ENCODE results near the gene UBE2G1. TPM values are rescaled to one million over a fixed set of nuclear protein-coding genes. Genes with fewer than 3 reads are reported as not detected.

Gene UBE2G1
- total RNA-seq, 1 donor: 39.3 TPM

DNA sequence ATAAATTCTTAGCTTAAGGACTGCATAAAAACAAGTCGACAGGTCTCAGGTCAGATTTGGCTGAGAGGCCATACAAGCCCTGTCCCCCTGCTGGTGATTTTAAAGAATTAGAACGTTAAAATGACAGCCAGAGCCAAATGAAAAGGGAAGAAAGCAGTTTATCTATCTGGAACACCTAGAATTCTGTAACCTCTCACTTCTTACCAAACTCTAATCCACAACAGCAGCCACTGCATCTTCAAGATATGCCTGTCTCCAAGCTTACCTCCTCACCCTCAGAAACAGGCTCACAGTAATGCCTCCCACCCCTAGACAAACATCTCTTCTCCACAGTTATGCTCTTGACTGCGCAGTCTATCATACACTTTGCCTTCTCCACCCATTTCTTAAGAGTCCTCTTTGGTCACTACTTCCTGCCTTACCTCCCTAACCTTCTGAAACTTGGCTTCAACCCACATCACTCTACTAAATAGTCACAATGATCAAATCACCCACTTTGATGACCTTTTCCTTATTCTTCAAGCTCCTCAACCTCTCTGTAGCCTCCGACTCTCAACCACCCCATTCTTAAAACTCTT lies 116.9 kb downstream of the UBE2G1 start:
- no peak overlapping the region for H3K4me3 ChIP-seq (ENCODE audit: low read depth, low read length)
- DNase-seq (ENCODE audit: low read depth): peak; percentile 68
- TF ChIP-seq, protein P1, sequence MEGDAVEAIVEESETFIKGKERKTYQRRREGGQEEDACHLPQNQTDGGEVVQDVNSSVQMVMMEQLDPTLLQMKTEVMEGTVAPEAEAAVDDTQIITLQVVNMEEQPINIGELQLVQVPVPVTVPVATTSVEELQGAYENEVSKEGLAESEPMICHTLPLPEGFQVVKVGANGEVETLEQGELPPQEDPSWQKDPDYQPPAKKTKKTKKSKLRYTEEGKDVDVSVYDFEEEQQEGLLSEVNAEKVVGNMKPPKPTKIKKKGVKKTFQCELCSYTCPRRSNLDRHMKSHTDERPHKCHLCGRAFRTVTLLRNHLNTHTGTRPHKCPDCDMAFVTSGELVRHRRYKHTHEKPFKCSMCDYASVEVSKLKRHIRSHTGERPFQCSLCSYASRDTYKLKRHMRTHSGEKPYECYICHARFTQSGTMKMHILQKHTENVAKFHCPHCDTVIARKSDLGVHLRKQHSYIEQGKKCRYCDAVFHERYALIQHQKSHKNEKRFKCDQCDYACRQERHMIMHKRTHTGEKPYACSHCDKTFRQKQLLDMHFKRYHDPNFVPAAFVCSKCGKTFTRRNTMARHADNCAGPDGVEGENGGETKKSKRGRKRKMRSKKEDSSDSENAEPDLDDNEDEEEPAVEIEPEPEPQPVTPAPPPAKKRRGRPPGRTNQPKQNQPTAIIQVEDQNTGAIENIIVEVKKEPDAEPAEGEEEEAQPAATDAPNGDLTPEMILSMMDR (IDR thresholded peaks at IDR 0.05; ENCODE audit: insufficient read depth, low read length): peak; percentile 64

DNA sequence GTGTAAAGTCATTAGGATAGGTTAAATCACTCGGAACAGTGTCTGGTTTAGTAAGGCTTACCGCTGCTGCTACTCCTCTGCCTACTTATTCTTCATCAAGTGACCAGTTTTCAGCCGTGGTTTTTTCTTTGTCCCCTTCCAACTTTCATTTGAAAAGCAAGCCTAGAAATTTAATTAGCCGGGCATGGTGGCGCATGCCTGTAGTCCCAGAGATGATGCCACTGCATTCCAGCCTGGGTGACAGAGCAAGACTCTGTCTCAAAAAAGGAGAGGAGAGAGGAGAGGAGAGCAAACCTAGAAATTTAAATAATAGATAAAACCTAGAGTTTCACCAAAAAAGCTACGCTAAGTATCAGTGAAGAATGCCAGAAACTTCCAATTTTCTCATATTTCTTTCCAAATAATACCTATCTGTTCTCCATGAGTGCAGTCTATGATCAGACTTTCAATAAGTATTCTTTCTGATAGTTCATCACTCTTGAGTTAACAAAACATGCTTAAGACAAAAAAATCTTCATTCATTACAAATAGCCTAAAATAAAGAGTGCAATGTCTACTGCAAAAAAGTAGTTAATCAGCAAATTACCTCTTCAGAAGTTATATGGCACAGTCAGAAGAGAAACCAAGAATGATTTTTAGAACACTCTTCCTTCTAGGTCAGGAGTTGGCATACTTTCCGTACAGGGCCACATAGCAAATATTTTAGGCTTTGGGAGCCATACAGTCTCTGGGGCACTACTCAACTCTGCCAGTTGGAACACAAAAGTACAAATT lies 117.8 kb downstream of the UBE2G1 start:
- TF ChIP-seq, protein P1 (IDR thresholded peaks at IDR 0.05; ENCODE audit: insufficient read depth, low read length): no peak
- DNase-seq (ENCODE audit: low read depth): no peak
- no peak overlapping the region for H3K4me3 ChIP-seq (ENCODE audit: low read depth, low read length)

DNA sequence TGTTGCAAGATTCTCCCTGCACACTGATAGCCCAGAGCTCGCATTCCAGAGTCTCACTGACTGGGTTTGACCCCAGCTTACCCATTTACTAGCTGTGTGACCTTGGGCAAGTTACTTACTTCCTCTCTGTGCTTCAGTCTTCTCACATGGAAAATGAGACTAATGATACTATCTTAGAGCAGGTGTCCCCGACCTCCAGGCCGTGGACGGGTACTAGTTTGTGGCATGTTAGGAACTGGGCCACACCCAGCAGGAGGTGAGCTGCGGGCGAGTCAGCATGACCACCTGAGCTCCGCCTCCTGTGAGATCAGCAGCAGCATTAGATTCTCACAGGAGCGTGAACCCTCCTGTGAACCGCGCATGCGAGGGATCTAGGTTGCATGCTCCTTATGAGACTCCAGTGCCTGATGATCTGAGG lies 118.5 kb downstream of the UBE2G1 start:
- TF ChIP-seq, protein P1 (IDR thresholded peaks at IDR 0.05; ENCODE audit: insufficient read depth, low read length): no peak
- no peak for DNase-seq (ENCODE audit: low read depth)
- no peak overlapping the region for H3K4me3 ChIP-seq (ENCODE audit: low read depth, low read length)

DNA sequence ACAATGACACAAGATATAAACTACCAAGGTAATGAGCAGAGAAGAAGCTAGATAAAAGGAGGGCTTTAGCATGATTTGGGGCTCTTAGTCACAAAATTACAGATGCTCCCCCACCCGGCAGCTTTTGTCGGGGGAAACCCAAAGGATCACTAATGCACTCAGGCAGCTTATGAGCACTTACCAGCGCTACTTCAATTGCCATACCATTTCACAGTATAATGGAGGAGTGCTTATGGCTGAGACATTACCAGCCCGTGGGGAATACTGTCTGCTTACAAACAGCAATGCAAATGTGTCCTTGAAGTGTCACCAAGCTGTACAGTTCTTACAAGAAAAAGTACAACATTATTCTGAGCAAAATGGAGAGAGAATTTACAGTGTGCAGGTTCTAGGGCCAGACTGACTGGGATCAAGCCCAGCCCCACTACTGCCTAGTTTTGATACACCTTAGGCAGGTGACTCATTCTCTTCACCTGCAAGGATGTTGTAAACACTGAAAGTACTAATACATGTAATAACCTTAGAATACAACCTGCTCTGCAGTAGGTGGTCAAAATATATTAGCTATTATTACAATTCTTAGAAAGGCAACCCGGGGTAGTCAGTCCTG lies 119.0 kb downstream of the UBE2G1 start:
- DNase-seq (ENCODE audit: low read depth): no peak
- TF ChIP-seq, protein P1 (IDR thresholded peaks at IDR 0.05; ENCODE audit: insufficient read depth, low read length): no peak
- no peak overlapping the region for H3K4me3 ChIP-seq (ENCODE audit: low read depth, low read length)

DNA sequence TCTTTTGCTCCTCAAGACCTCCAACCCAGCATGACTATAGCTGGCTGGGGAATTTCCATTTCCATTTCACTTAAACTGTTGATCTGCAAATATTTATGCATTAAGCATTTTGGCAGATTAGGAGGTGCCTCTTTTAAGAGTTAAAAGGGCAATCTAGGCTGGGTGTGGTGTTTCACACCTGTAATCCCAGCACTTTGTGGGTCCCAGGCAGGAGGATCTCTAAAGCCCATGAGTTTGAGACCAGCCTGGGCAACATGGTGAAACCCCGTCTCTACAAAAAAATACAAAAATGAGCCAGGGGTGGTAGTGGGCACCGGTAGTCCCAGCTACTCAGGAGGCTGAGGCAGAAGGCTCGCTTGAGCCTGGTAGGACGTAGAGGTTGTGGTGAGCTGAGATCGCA lies 119.8 kb downstream of the UBE2G1 start:
- DNase-seq (ENCODE audit: low read depth): no peak
- TF ChIP-seq, protein P1 (IDR thresholded peaks at IDR 0.05; ENCODE audit: insufficient read depth, low read length): no peak
- H3K4me3 ChIP-seq (ENCODE audit: low read depth, low read length): no peak overlapping the region

DNA sequence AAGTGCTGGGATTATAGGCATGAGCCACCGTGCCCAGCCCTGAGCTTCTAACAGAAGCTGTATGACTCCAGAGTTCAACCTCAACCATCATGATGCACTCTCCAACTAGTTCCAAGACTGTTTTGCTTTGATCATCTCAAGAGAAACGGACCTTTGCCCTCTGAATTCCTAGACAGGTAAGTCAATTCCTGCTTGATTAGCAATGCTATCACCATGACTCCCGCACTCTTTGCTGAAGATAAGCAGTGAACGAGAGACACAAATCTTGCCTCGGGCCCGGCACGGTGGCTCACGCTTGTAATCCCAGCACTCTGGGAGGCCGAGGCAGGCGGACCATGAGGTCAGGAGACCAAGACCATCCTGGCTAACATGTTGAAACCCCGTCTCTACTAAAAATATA lies 124.9 kb downstream of the UBE2G1 start:
- H3K4me3 ChIP-seq (ENCODE audit: low read depth, low read length): no peak overlapping the region
- DNase-seq (ENCODE audit: low read depth): no peak
- TF ChIP-seq, protein P1 (IDR thresholded peaks at IDR 0.05; ENCODE audit: insufficient read depth, low read length): no peak

Measured in fibroblast of the aortic adventitia (primary cell).